Hindlimb muscle (tissue), 1 donor: ENCODE measurements around the gene LIX1L. TPM values are rescaled to one million over a fixed set of nuclear protein-coding genes. Genes with fewer than 3 reads are reported as not detected.
"Not testable (repeated sequence)": the region's sequence is repeated elsewhere in the genome, so short reads cannot be mapped to it uniquely, and the experiment has no call there.

Experiments used
- DNase-seq: peaks from one replicate; pipeline ENCODE4 v3.0.0-alpha.2; 2013
- polyA plus RNA-seq: library from polyadenylated mRNA; unstranded; fragments of 120-200 nt; gene quantifications from one replicate; pipeline ENCODE4 v1.2.1, GENCODE V29; 2013; ENCODE audit not compliant: insufficient read length

LIX1L gene
- polyA plus RNA-seq, 1 donor, result 25.5 TPM

GRCh38 chr1:145932522-145933009, 25.3 kb downstream of the LIX1L start:
- DNase-seq, result not testable (repeated sequence)

GRCh38 chr1:145927916-145928643, 29.7 kb downstream of the LIX1L start:
- DNase-seq, result no peak

GRCh38 chr1:145927063-145927886, 30.5 kb downstream of the LIX1L start, which contains the start of gene RBM8A:
RBM8A (minus strand) TSS chr1:145927484; CDS start chr1:145927426, 58 bp downstream.
- peak; percentile 97 for DNase-seq

GRCh38 chr1:145926686-145927062, 31.1 kb downstream of the LIX1L start:
- no peak for DNase-seq

- DNase-seq, result no peak
Measured at GRCh38 chr1:145922266-145922665, 35.6 kb downstream of the LIX1L start.

GRCh38 chr1:145920297-145920696, 37.5 kb downstream of the LIX1L start:
- DNase-seq, result not testable (repeated sequence)

- DNase-seq, result peak; percentile 36
Measured at GRCh38 chr1:145918992-145919939, 38.6 kb downstream of the LIX1L start.

- DNase-seq, result peak; percentile 93
Measured at GRCh38 chr1:145918144-145918991, 39.4 kb downstream of the LIX1L start, which contains the start of gene PEX11B. PEX11B (minus strand) TSS chr1:145918717; CDS start chr1:145918688, 29 bp downstream.

GRCh38 chr1:145917595-145917994, 40.2 kb downstream of the LIX1L start:
- DNase-seq, result no peak

- no peak for DNase-seq
Measured at GRCh38 chr1:145916745-145917144, 41.1 kb downstream of the LIX1L start.

- DNase-seq, result no peak
Measured at GRCh38 chr1:145912128-145912641, 45.6 kb downstream of the LIX1L start.

GRCh38 chr1:145908653-145909052, 49.2 kb downstream of the LIX1L start:
- no peak for DNase-seq

- DNase-seq, result peak; percentile 73
Measured at GRCh38 chr1:145906954-145907753, 50.7 kb downstream of the LIX1L start.

GRCh38 chr1:145901312-145902021, 56.4 kb downstream of the LIX1L start:
- no peak for DNase-seq

GRCh38 chr1:145898756-145899155, 59.1 kb downstream of the LIX1L start:
- no peak for DNase-seq

- no peak for DNase-seq
Measured at GRCh38 chr1:145897969-145898368, 59.8 kb downstream of the LIX1L start.

- DNase-seq, result no peak
Measured at GRCh38 chr1:145895471-145895870, 62.3 kb downstream of the LIX1L start.

- no peak for DNase-seq
Measured at GRCh38 chr1:145893306-145894055, 64.3 kb downstream of the LIX1L start.
